Pancreas (tissue), 10 donors: ENCODE measurements around the gene FMNL1. TPM values are rescaled to one million over a fixed set of nuclear protein-coding genes. Genes with fewer than 3 reads are reported as not detected.
A peak's percentile ranks its signal among the peaks of the same experiment; 100 is the strongest.

Experiments used
- ATAC-seq, 4 donors: fragments of 200-7000 bp; cut with Tn5 transposase; one replicate each; pipeline versions ENCODE4 v1.8.0 to v1.9.1; 2020; ENCODE audit warnings: mild to moderate bottlenecking in 4 of 4, moderate library complexity in 4 of 4
- DNase-seq, 6 donors: peaks; one replicate each; pipeline ENCODE4 v3.0.0-alpha.2; 2020
- FAIRE-seq: peaks from 2 replicates; lab custom pipeline; 2012; peaks lifted over from hg19 to GRCh38; lab: Jason Lieb, UNC
- H3K27ac ChIP-seq, 4 donors: fragments of 200-600 bp; sonication (generic); 1 replicate in 3 of 4; 2 replicates in 1 of 4; pipeline versions ENCODE4 v1.5.0 to v1.8.0; 2020
- H3K27me3 ChIP-seq, 4 donors: fragments of 200-600 bp; one replicate each; pipeline ENCODE4 v1.8.0; 2021
- H3K36me3 ChIP-seq, 3 donors: fragments of 200-600 bp; sonication (generic) in 1 of 3; one replicate each; pipeline versions ENCODE4 v1.5.0 to v1.8.0; 2020 to 2021
- H3K4me1 ChIP-seq, 3 donors: fragments of 200-600 bp; one replicate each; pipeline ENCODE4 v1.8.0; 2021
- H3K4me3 ChIP-seq, 4 donors: fragments of 200-600 bp; sonication (generic) in 2 of 4; one replicate each; pipeline versions ENCODE4 v1.5.0 to v1.8.0; 2020 to 2021
- H3K9me3 ChIP-seq, 4 donors: fragments of 200-600 bp; one replicate each; pipeline ENCODE4 v1.8.0; 2021
- WGBS, 2 donors: extraction: QIAGEN DNeasy Blood & Tissue Kit; methylation state at CpG; one replicate each; pipeline ENCODE4 v1.1.7; 2013; 5-methylcytosine and 5-hydroxymethylcytosine counted together
- intact Hi-C, 3 donors: fragments of 100-400 bp; cut with DNase I; formaldehyde crosslinking; loops; one replicate each; pipeline versions ENCODE4 v1.11.1 to v1.14.2; 2022
- polyA plus RNA-seq, 2 donors: library from polyadenylated mRNA; stranded (reverse); fragments of 200-250 nt; gene quantifications; one replicate each; pipeline ENCODE4 v1.2.3, GENCODE V29; 2013
- total RNA-seq, 6 donors: library from RNA; stranded (reverse); fragmentation: NEBNext Ultra II Directional in 4 of 6; extraction: Animal tissue kit (Norgen Biotek cat#: 25700) in 4 of 6; gene quantifications; one replicate each; pipeline versions ENCODE4 v1.2.1 to v1.2.4, GENCODE V29; 2021 to 2023
- TF ChIP-seq, protein P1 (sequence below), 4 donors: fragments of 200-600 bp; sonication (generic) in 3 of 4; IDR thresholded peaks; one replicate each; pipeline versions ENCODE4 v1.5.0 to v1.8.0; 2021; ENCODE audit warnings: antibody characterized with exemption in 4 of 4
- donor health status: healthy with polysubstance abuse.
- donor health status: DM: no; HTN: no; CAD: no; lungs with moderate emphysema.
- donor health status: DM: no; HTN: no; CAD: no.
- donor health status: control.
- donor health status: control.
- donor health status: Bipolar disorder and iron deficiency.
- donor health status: DM: yes; HTN: yes; CAD: no.
- donor health status: DM: no; HTN: no; CAD: no.
- donor health status: DM: no; HTN: no; CAD: no.
- donor health status: DM: yes; HTN: yes; CAD: no.

Gene FMNL1
- total and polyA plus RNA-seq, 8 donors = 1.9 to 22.1 (median 5.4) TPM

DNA sequence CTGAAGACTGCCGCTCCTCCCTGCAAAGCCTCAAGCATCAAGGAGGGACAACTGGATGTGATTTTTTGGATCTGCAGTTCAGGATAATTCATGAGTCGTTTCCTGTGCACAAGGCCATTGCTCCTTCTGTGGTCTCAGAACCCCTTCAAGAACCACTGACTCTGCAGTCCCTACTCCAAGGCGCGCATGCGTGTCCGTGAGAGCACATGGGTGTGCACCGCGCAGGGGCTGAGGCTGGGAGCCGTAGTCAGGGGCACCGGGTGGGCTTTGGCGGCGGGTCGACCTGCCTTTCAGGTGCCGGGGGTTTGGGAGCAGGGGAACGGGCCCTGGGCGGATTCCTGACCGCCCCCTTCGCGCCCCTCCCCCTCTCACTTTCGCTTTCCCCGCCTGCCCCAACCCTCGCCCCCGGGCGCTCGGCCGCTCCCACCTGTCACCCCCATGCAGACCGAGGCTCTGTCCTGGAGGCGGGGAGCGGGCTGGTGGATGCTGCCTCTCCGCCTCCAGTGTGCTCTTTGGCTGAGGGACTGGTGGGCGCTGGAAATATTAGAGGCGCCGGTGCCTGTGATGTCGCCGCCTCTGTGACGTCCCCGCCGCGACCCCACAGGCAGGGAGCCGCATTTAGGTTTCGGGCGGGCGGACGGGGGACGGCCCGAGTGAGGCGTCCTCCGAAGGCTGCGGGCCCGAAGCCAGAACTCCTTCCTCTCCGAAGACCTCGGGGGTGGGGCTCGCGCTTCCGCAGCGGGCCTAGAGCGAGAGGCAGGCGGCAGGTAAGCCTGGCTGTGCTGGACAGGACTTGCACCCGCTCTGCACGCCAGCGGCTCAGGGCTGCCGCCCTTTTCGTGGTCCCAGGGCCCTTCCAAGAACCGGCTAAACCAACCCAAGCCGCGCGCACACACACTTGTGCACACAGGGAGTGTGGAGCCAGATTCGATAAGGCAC lies 40.2 kb downstream of the FMNL1 start, which contains the start of gene SPATA32:
SPATA32 (minus strand) TSS at position 518 of the 939 bp plus-strand sequence; CDS start at position 440, 78 bp downstream.
- Histone ChIP-seq H3K27me3 (no peaks in the 10 kb centered on the region), H3K36me3 (peaks cover 0 to 29% (median 8%) of the 10 kb centered on the region in 3 donors), H3K27ac (no peak within 1 kb of the TSS), H3K4me3 (peak within 1 kb of the TSS; percentile 41 to 58 (median 53)), H3K4me1 (peaks cover 0 to 5% (median 0%) of the 10 kb centered on the region in 3 donors), H3K9me3 (no peaks in the 10 kb centered on the region)
- FAIRE-seq (no peak), ATAC-seq (peak; percentile 47 to 86 (median 78)), DNase-seq (peak; percentile 37 to 84 (median 64))
- TF ChIP-seq, protein P1, sequence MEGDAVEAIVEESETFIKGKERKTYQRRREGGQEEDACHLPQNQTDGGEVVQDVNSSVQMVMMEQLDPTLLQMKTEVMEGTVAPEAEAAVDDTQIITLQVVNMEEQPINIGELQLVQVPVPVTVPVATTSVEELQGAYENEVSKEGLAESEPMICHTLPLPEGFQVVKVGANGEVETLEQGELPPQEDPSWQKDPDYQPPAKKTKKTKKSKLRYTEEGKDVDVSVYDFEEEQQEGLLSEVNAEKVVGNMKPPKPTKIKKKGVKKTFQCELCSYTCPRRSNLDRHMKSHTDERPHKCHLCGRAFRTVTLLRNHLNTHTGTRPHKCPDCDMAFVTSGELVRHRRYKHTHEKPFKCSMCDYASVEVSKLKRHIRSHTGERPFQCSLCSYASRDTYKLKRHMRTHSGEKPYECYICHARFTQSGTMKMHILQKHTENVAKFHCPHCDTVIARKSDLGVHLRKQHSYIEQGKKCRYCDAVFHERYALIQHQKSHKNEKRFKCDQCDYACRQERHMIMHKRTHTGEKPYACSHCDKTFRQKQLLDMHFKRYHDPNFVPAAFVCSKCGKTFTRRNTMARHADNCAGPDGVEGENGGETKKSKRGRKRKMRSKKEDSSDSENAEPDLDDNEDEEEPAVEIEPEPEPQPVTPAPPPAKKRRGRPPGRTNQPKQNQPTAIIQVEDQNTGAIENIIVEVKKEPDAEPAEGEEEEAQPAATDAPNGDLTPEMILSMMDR (IDR thresholded peaks at IDR 0.05) = no peak
- 23 to 24% methylated on average over 62 to 68 of the region's 68 CpGs for WGBS, 2 donors
- intact Hi-C loops = no loop called here

GRCh38 chr17:45262516-45263476 lies 41.1 kb downstream of the FMNL1 start:
- Histone ChIP-seq H3K4me3 (peak overlapping the region in 2 of 4 donors; percentile 55 to 58), H3K4me1 (peaks cover 0 to 5% (median 0%) of the 10 kb centered on the region in 3 donors), H3K9me3 (no peaks in the 10 kb centered on the region), H3K27ac (no peak overlapping the region), H3K36me3 (peaks cover 0 to 37% (median 15%) of the 10 kb centered on the region in 3 donors), H3K27me3 (no peaks in the 10 kb centered on the region)
- 61 to 63% methylated on average over 17 to 18 of the region's 18 CpGs for WGBS, 2 donors
- FAIRE-seq (no peak), ATAC-seq (peak; percentile 5 to 23 (median 12)), DNase-seq (no peak)
- intact Hi-C loops = no loop called here
- TF ChIP-seq, protein P1 (IDR thresholded peaks at IDR 0.05) = no peak

- H3K4me3 ChIP-seq = no peak overlapping the region
- intact Hi-C loops = no loop called here
- no peak for FAIRE-seq
- no peak for DNase-seq
- TF ChIP-seq, protein P1 (IDR thresholded peaks at IDR 0.05) = no peak
- no peaks in the 10 kb centered on the region for H3K27me3 ChIP-seq
- H3K4me1 ChIP-seq = peaks cover 0 to 5% (median 0%) of the 10 kb centered on the region in 3 donors
- H3K27ac ChIP-seq = no peak overlapping the region
- peaks cover 0 to 43% (median 15%) of the 10 kb centered on the region in 3 donors for H3K36me3 ChIP-seq
- H3K9me3 ChIP-seq = no peaks in the 10 kb centered on the region
- 87 to 88% methylated on average over 7 of the region's 7 CpGs for WGBS, 2 donors
- ATAC-seq = no peak
Measured at GRCh38 chr17:45263477-45263860, 41.8 kb downstream of the FMNL1 start.

- TF ChIP-seq, protein P1 (IDR thresholded peaks at IDR 0.05) = no peak
- ATAC-seq (no peak), FAIRE-seq (no peak), DNase-seq (peak in 1 of 6 donors; percentile 62)
- Histone ChIP-seq H3K27ac (no peak overlapping the region), H3K4me1 (peaks cover 0 to 5% (median 0%) of the 10 kb centered on the region in 3 donors), H3K27me3 (no peaks in the 10 kb centered on the region), H3K36me3 (peaks cover 0 to 52% (median 15%) of the 10 kb centered on the region in 3 donors), H3K4me3 (no peak overlapping the region), H3K9me3 (no peaks in the 10 kb centered on the region)
- intact Hi-C loops = no loop called here
- WGBS, 2 donors = 93 to 94% methylated on average over 14 of the region's 14 CpGs
Measured at GRCh38 chr17:45264430-45264829, 42.7 kb downstream of the FMNL1 start.
